HepG2 (cell line): ENCODE data around the gene LUC7L. TPM values are rescaled to one million over a fixed set of nuclear protein-coding genes. Genes with fewer than 3 reads are reported as not detected.
A peak's percentile ranks its signal among the peaks of the same experiment; 100 is the strongest.

ENCODE experiments used
- ATAC-seq: fragments of 200-7000 bp; cut with Tn5 transposase; 3 replicates; pipeline ENCODE4 v1.9.1; 2020; ENCODE audit warnings: mild to moderate bottlenecking, moderate library complexity
- BruUV-seq: library from RNA; stranded (reverse); fragments of 400-500 nt; replicated peaks from 2 replicates; lab custom pipeline; 2021; lab: Mats Ljungman, UMichigan
- CTCF ChIA-PET: fragments of 300-600 bp; formaldehyde crosslinking; extraction: SDS; loops from one replicate; lab custom pipeline; 2021; ENCODE audit warnings: low total read pairs, inconsistent platforms, low intra/inter-chr PET ratio; lab: Yijun Ruan, JAX
- POLR2A ChIA-PET: fragments of 350-600 bp; sonication (Branson Sonifier 250); formaldehyde crosslinking; loops from one replicate; lab custom pipeline; 2020; ENCODE audit warnings: antibody characterized with exemption, inconsistent platforms; lab: Yijun Ruan, JAX
- DNase-seq: peaks from one replicate; pipeline ENCODE4 v3.0.0-alpha.2; 2015; ENCODE audit warnings: low spot score
- FAIRE-seq: peaks from 3 replicates; lab custom pipeline; 2011; peaks lifted over from hg19 to GRCh38; lab: Jason Lieb, UNC
- H2AFZ ChIP-seq: one replicate; pipeline ENCODE4 v1.6.1; 2011; ENCODE audit warnings: low read length, inconsistent platforms
- H3K27ac ChIP-seq: fragments of 300-600 bp; 3 replicates; pipeline ENCODE4 v1.8.0; 2011; ENCODE audit warnings: mixed run types, mild to moderate bottlenecking, mixed read lengths, low read length, inconsistent platforms; ENCODE audit not compliant: insufficient read depth; ENCODE audit errors: extremely low read length
- H3K27me3 ChIP-seq, 2 experiments: fragments of 200-600 bp in 1 of 2; 2 replicates in 1 of 2; 3 replicates in 1 of 2; pipeline versions ENCODE4 v1.6.0 to v1.8.0; 2011; ENCODE audit warnings: low read length in 2 of 2, mild to moderate bottlenecking in 2 of 2, moderate library complexity in 2 of 2, inconsistent platforms in 1 of 2; ENCODE audit not compliant: insufficient read depth in 2 of 2, control insufficient read depth in 1 of 2
- H3K36me3 ChIP-seq, 2 experiments: fragments of 200-600 bp in 1 of 2; replicated peaks in 1 of 2; 2 replicates in 1 of 2; 3 replicates in 1 of 2; pipeline versions ENCODE4 v1.5.1 to v1.8.0; 2011; ENCODE audit warnings: low read length in 2 of 2, inconsistent platforms in 1 of 2; ENCODE audit not compliant: insufficient read depth in 2 of 2, control insufficient read depth in 1 of 2
- H3K4me1 ChIP-seq: 2 replicates; pipeline ENCODE4 v1.5.1; 2012; ENCODE audit warnings: low read length, inconsistent platforms; ENCODE audit not compliant: insufficient read depth
- H3K4me2 ChIP-seq: 2 replicates; pipeline ENCODE4 v1.6.0; 2011; ENCODE audit warnings: low read depth, low read length, inconsistent platforms
- H3K4me3 ChIP-seq, 3 experiments: fragments of 200-600 bp in 1 of 3; sonication (generic), shearing (Covaris generic) in 1 of 3; replicated peaks in 1 of 3; 2 replicates each; pipeline ENCODE4 v1.5.1; 2011 to 2016; ENCODE audit warnings: low read length in 3 of 3, inconsistent platforms in 2 of 3, low read depth in 2 of 3, mild to moderate bottlenecking in 2 of 3, control low read depth in 1 of 3, mixed read lengths in 1 of 3; ENCODE audit not compliant: insufficient read depth in 1 of 3
- H3K79me2 ChIP-seq: one replicate; pipeline ENCODE4 v1.6.1; 2011; ENCODE audit warnings: low read length, inconsistent platforms; ENCODE audit not compliant: insufficient read depth
- H3K9ac ChIP-seq: 2 replicates; pipeline ENCODE4 v1.6.0; 2011; ENCODE audit warnings: mild to moderate bottlenecking, low read depth, low read length, inconsistent platforms; ENCODE audit not compliant: insufficient read depth
- H3K9me3 ChIP-seq: 2 replicates; pipeline ENCODE4 v1.5.1; 2012; ENCODE audit warnings: mild to moderate bottlenecking, low read length
- H4K20me1 ChIP-seq: 2 replicates; pipeline ENCODE4 v1.6.0; 2011; ENCODE audit warnings: inconsistent platforms, mild to moderate bottlenecking, low read length, moderate library complexity; ENCODE audit not compliant: insufficient read depth
- CENPT ChIP-seq: sonication (generic); formaldehyde crosslinking; IDR thresholded peaks from 2 replicates; pipeline ENCODE4 v1.8.0; 2022; ENCODE audit warnings: low read depth, mild to moderate bottlenecking, moderate library complexity, missing genetic modification reagents
- GABPB1 ChIP-seq: IDR thresholded peaks from 2 replicates; pipeline ENCODE4 v1.6.1; 2016; ENCODE audit warnings: mild to moderate bottlenecking, missing genetic modification reagents, moderate library complexity, missing compliant biosample characterization
- HNRNPLL ChIP-seq: fragments of 200-400 bp; formaldehyde crosslinking; IDR thresholded peaks from 2 replicates; pipeline ENCODE4 v1.6.1; 2017; ENCODE audit warnings: mild to moderate bottlenecking, low read depth, low read length; ENCODE audit not compliant: poor library complexity, severe bottlenecking
- NRL ChIP-seq: sonication (generic); formaldehyde crosslinking; IDR thresholded peaks from 2 replicates; pipeline ENCODE4 v1.5.0; 2020; ENCODE audit warnings: missing genetic modification reagents, mild to moderate bottlenecking, moderate library complexity, borderline replicate concordance
- PATZ1 ChIP-seq: sonication (generic); formaldehyde crosslinking; IDR thresholded peaks from 2 replicates; pipeline ENCODE4 v1.4.0; 2020; ENCODE audit warnings: missing genetic modification reagents
- RBM39 ChIP-seq: fragments of 200-400 bp; formaldehyde crosslinking; IDR thresholded peaks from one replicate; pipeline ENCODE4 v1.6.1; 2018; ENCODE audit warnings: antibody characterized with exemption, mild to moderate bottlenecking, low read depth, low read length; ENCODE audit not compliant: poor library complexity, severe bottlenecking
- ZFY ChIP-seq: sonication (generic); formaldehyde crosslinking; IDR thresholded peaks from 2 replicates; pipeline ENCODE4 v1.4.0; 2020; ENCODE audit warnings: missing genetic modification reagents
- ZNF329 ChIP-seq: sonication (generic); formaldehyde crosslinking; IDR thresholded peaks from 2 replicates; pipeline ENCODE4 v1.9.0; 2021; ENCODE audit warnings: low read depth, mild to moderate bottlenecking, missing genetic modification reagents
- ZNF670 ChIP-seq: sonication (generic); formaldehyde crosslinking; IDR thresholded peaks from 2 replicates; pipeline ENCODE4 v1.8.0; 2022; ENCODE audit warnings: mild to moderate bottlenecking, missing genetic modification reagents, borderline replicate concordance
- ZNF687 ChIP-seq: sonication (generic); formaldehyde crosslinking; IDR thresholded peaks from 2 replicates; pipeline ENCODE4 v1.5.1; 2020; ENCODE audit warnings: mild to moderate bottlenecking, missing genetic modification reagents, moderate library complexity
- ZNF768 ChIP-seq: sonication (generic); formaldehyde crosslinking; IDR thresholded peaks from 2 replicates; pipeline ENCODE4 v1.4.0; 2020; ENCODE audit warnings: missing genetic modification reagents
- ZNF773 ChIP-seq: sonication (generic); formaldehyde crosslinking; IDR thresholded peaks from 2 replicates; pipeline ENCODE4 v1.4.0; 2020; ENCODE audit warnings: missing genetic modification reagents, borderline replicate concordance
- ZNF777 ChIP-seq: sonication (generic); formaldehyde crosslinking; IDR thresholded peaks from 2 replicates; pipeline ENCODE4 v1.4.0; 2020; ENCODE audit warnings: missing genetic modification reagents
- ZNF800 ChIP-seq: sonication (generic); formaldehyde crosslinking; IDR thresholded peaks from 2 replicates; pipeline ENCODE4 v1.4.0; 2020; ENCODE audit warnings: missing genetic modification reagents
- ZNF816 ChIP-seq: sonication (generic); formaldehyde crosslinking; IDR thresholded peaks from 2 replicates; pipeline ENCODE4 v1.8.0; 2022; ENCODE audit warnings: missing genetic modification reagents, mild to moderate bottlenecking, borderline replicate concordance
- WGBS: methylation state at CpG from one replicate; pipeline ENCODE4 v1.1.6; 2017; ENCODE audit warnings: low lambda C conversion rate; 5-methylcytosine and 5-hydroxymethylcytosine counted together
- in situ Hi-C: cut with HindIII; loops from 2 replicates; pipeline ENCODE4 v1.10.0; 2017; ENCODE audit warnings: low pct_unique_long_range_greater_than_20kb; ENCODE audit not compliant: extremely low pct_ligation_motif_present
- intact Hi-C: fragments of 100-400 bp; cut with micrococcal nuclease; formaldehyde crosslinking; loops from one replicate; pipeline ENCODE4 v1.10.0; 2022; ENCODE audit not compliant: unreplicated experiment
- polyA plus RNA-seq, 8 experiments: library from polyadenylated mRNA; depleted of rRNA in 3 of 8; stranded (reverse) in 7 of 8; unstranded in 1 of 8; fragments of >200 nt; fragmentation: Illumina TruSeq in 4 of 8; extraction: Trizol in 4 of 8; gene quantifications; 2 replicates each; pipeline versions ENCODE4 v1.2.1 to v1.2.3, GENCODE V29; 2011 to 2016; ENCODE audit warnings: low read depth in 4 of 8, missing spikeins in 1 of 8, mixed read lengths in 1 of 8; ENCODE audit not compliant: insufficient read depth in 1 of 8
- total RNA-seq, 5 experiments: library from RNA; depleted of rRNA; stranded (reverse); fragments of >200 nt; fragmentation: Illumina TruSeq; extraction: Trizol; gene quantifications; 2 replicates each; pipeline ENCODE4 v1.2.3, GENCODE V29; 2016; ENCODE audit warnings: low read depth in 1 of 5

LUC7L gene
- total and polyA plus RNA-seq, 2 of the 13 experiments (the other 11 are each of a cell fraction or from before 2014, with no cell fraction given), result 48.7 to 56.9 TPM

- H3K4me1 ChIP-seq, result peaks cover 28% of the 10 kb centered on the region
- no peak overlapping the region for H3K9ac ChIP-seq
- no peaks in the 10 kb centered on the region for H4K20me1 ChIP-seq
- no peak for DNase-seq
- WGBS, result 13% methylated on average over 26 of the region's 58 CpGs
- ATAC-seq, result peak; percentile 5; the same call in 1 of the 3 replicates
- H3K27ac ChIP-seq, result no peak overlapping the region
- FAIRE-seq, result no peak
- peak overlapping the region; percentile 55 for H3K4me2 ChIP-seq
- in situ Hi-C loops (no loop called here), intact Hi-C loops (no loop called here)
- H3K79me2 ChIP-seq, result no peaks in the 10 kb centered on the region
- CTCF ChIA-PET, result no interaction called here
- H3K4me3 ChIP-seq, result peak overlapping the region in 2 of 3 experiments; percentile 42 to 59; a peak in 3 of 6 replicates
- POLR2A ChIA-PET, result no interaction called here
- no peaks in the 10 kb centered on the region for H3K9me3 ChIP-seq
- peaks cover 17 to 75% of the 10 kb centered on the region in 2 experiments for H3K27me3 ChIP-seq
- no peak overlapping the region for H2AFZ ChIP-seq
- BruUV-seq, result no TSS peak
- H3K36me3 ChIP-seq, result no peaks in the 10 kb centered on the region
- TF ChIP-seq GABPB1 (CRISPR knock-in tag) (peak; percentile 25; the same call in 1 of the 2 replicates), HNRNPLL (peak; percentile 22), ZNF816 (CRISPR knock-in tag) (no peak), ZNF670 (0 out of 2 replicates have a peak, but pooled peaks have one; percentile 31), ZNF800 (peak; percentile 86), ZNF777 (CRISPR knock-in tag) (0 out of 2 replicates have a peak, but pooled peaks have one; percentile 21), PATZ1 (CRISPR knock-in tag) (peak; percentile 19; the same call in 1 of the 2 replicates), ZNF768 (CRISPR knock-in tag) (peak; percentile 24; the same call in 1 of the 2 replicates), ZFY (CRISPR knock-in tag) (peak; percentile 33; the same call in 1 of the 2 replicates), ZNF687 (CRISPR knock-in tag) (peak; percentile 82), CENPT (CRISPR knock-in tag) (no peak), ZNF773 (CRISPR knock-in tag) (no peak), ZNF329 (CRISPR knock-in tag) (no peak), NRL (CRISPR knock-in tag) (0 out of 2 replicates have a peak, but pooled peaks have one; percentile 54), RBM39 (no peak)
Observed at GRCh38 chr16:275041-275641, 45.9 kb upstream of the LUC7L start.
